ENCODE results near the gene DEPDC5. TPM values are rescaled to one million over a fixed set of nuclear protein-coding genes. Genes with fewer than 3 reads are reported as not detected.

DEPDC5 gene
- total and polyA plus RNA-seq, 9 of the 15 experiments (the other 6 are each of a cell fraction or from before 2014, with no cell fraction given): 2.3 to 12.3 (median 10.7) TPM

DNA sequence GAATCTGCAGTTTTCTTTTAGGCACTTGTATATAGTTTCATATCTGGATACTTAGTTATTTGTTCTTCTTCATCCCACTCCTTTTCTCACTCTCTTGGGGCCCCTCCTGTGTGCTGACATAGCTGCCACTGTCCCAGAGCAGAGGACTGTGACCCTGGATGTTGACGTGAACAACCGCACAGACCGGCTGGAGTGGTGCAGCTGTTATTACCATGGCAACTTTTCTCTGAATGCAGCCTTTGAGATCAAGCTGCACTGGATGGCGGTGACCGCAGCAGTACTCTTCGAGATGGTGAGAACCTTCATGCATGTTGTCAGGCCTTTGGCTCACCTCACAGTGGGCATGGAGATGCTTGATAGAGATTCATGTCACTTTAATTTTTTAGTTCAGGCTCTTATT is 139.6 kb downstream of the DEPDC5 start:
- in situ Hi-C loops (cut with MboI) (no loop called here), intact Hi-C loops (cut with micrococcal nuclease) (no loop called here)
- Histone ChIP-seq H3K9me3 (replicated peaks; ENCODE audit: control insufficient read depth, insufficient read depth, low read depth, low read length) (no peaks in the 10 kb centered on the region), H3K79me2 (ENCODE audit: control insufficient read depth, insufficient read depth, low read length) (peaks cover 6% of the 10 kb centered on the region; the same call in 2 of the 3 replicates), H3K4me1 (replicated peaks in 1 of 2; ENCODE audit: control insufficient read depth in 2 of 2, insufficient read depth in 2 of 2, low read length in 2 of 2) (peaks cover 24 to 55% of the 10 kb centered on the region in 2 experiments), H3K9ac (ENCODE audit: insufficient read depth in 1 of 2, low read depth in 2 of 2, low read length in 2 of 2) (peak overlapping the region; percentile 6 to 59; a peak in 1 of 4 replicates), H4K20me1 (replicated peaks; ENCODE audit: control insufficient read depth, insufficient read depth, low read length) (no peaks in the 10 kb centered on the region), H3K4me3 (no peak overlapping the region), H3K4me2 (ENCODE audit: insufficient read depth, low read length) (no peak overlapping the region), H3K9me1 (ENCODE audit: control insufficient read depth, insufficient read depth, low read length) (no peaks in the 10 kb centered on the region), H3K27me3 (ENCODE audit: control insufficient read depth in 2 of 2, insufficient read depth in 2 of 2, low read length in 2 of 2) (no peaks in the 10 kb centered on the region), H3K27ac (ENCODE audit: extremely low read depth, low read depth, low read length) (peak overlapping the region; percentile 38; the same call in 1 of the 3 replicates), H3K36me3 (ENCODE audit: control insufficient read depth, insufficient read depth, low read length) (peaks cover 25% of the 10 kb centered on the region; the same call in 2 of the 3 replicates), H2AFZ (ENCODE audit: low read depth, low read length) (no peak overlapping the region)
- no TSS peak for BruUV-seq (replicated peaks)
- 93% methylated on average over 6 of the region's 6 CpGs for WGBS (ENCODE audit: insufficient coverage, low coverage, missing lambda C conversion rate)
- DNase-seq (ENCODE audit: extremely low read depth in 1 of 4, low spot score in 3 of 4) (no peak), ATAC-seq (no peak), FAIRE-seq (no peak)
- ChIA-PET CTCF (ENCODE audit: low intra/inter-chr PET ratio) (no interaction called here), POLR2A (no interaction called here)
- TF ChIP-seq FOS (IDR thresholded peaks at IDR 0.05; ENCODE audit: extremely low read depth, insufficient read length) (no peak), ZNF197 (CRISPR knock-in tag; IDR thresholded peaks at IDR 0.05; ENCODE audit: low read depth) (no peak), FUS (optimal IDR thresholded peaks at IDR 0.05; ENCODE audit: low read depth, low read length) (no peak), TCF7L2 (IDR thresholded peaks at IDR 0.05; ENCODE audit: low read depth, low read length) (no peak), PHB (CRISPR knock-in tag; IDR thresholded peaks at IDR 0.05) (no peak), EP400 (IDR thresholded peaks at IDR 0.05) (no peak), ATF1 (CRISPR knock-in tag; IDR thresholded peaks at IDR 0.05) (no peak), ATF1 (tag; IDR thresholded peaks at IDR 0.05) (no peak), ZNF551 (CRISPR knock-in tag; IDR thresholded peaks at IDR 0.05) (no peak), CEBPG (CRISPR knock-in tag; IDR thresholded peaks at IDR 0.05) (no peak), CEBPG (tag; conservative IDR thresholded peaks at IDR 0.05 in 1 of 2, IDR thresholded peaks at IDR 0.05 in 1 of 2) (no peak), ZSCAN32 (CRISPR knock-in tag; IDR thresholded peaks at IDR 0.05) (no peak)
- TF ChIP-seq, protein P1, sequence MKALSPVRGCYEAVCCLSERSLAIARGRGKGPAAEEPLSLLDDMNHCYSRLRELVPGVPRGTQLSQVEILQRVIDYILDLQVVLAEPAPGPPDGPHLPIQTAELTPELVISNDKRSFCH (CRISPR knock-in tag; IDR thresholded peaks at IDR 0.05): no peak
- TF ChIP-seq, protein P1 (tag; IDR thresholded peaks at IDR 0.05): no peak
- TF ChIP-seq, protein P2, sequence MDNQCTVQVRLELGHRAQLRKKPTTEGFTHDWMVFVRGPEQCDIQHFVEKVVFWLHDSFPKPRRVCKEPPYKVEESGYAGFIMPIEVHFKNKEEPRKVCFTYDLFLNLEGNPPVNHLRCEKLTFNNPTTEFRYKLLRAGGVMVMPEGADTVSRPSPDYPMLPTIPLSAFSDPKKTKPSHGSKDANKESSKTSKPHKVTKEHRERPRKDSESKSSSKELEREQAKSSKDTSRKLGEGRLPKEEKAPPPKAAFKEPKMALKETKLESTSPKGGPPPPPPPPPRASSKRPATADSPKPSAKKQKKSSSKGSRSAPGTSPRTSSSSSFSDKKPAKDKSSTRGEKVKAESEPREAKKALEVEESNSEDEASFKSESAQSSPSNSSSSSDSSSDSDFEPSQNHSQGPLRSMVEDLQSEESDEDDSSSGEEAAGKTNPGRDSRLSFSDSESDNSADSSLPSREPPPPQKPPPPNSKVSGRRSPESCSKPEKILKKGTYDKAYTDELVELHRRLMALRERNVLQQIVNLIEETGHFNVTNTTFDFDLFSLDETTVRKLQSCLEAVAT (IDR thresholded peaks at IDR 0.05): no peak

Data from K562 (cell line).